Colonic mucosa (tissue), 4 donors: ENCODE results near the gene SUDS3. TPM values are rescaled to one million over a fixed set of nuclear protein-coding genes. Genes with fewer than 3 reads are reported as not detected.
"Not testable (repeated sequence)": the region's sequence is repeated elsewhere in the genome, so short reads cannot be mapped to it uniquely, and the experiment has no call there.

Source experiments
- DNase-seq: peaks from one replicate; pipeline ENCODE4 v3.0.0-alpha.2; 2020
- H3K27ac ChIP-seq: fragments of 200-600 bp; one replicate; pipeline ENCODE4 v1.8.0; 2021
- H3K27me3 ChIP-seq: fragments of 200-600 bp; one replicate; pipeline ENCODE4 v1.8.0; 2021
- H3K36me3 ChIP-seq: fragments of 200-600 bp; one replicate; pipeline ENCODE4 v1.8.0; 2021
- H3K4me1 ChIP-seq: fragments of 200-600 bp; one replicate; pipeline ENCODE4 v1.8.0; 2021; ENCODE audit warnings: mild to moderate bottlenecking
- H3K4me3 ChIP-seq: fragments of 200-600 bp; one replicate; pipeline ENCODE4 v1.8.0; 2021
- H3K9ac ChIP-seq, 2 donors: one replicate each; pipeline ENCODE4 v1.7.0; 2013; ENCODE audit warnings: control low read depth in 2 of 2, low read depth in 2 of 2, low read length in 2 of 2
- H3K9me3 ChIP-seq: fragments of 200-600 bp; one replicate; pipeline ENCODE4 v1.8.0; 2021
- CTCF ChIP-seq: fragments of 200-600 bp; IDR thresholded peaks from one replicate; pipeline ENCODE4 v1.8.0; 2022; ENCODE audit warnings: antibody characterized with exemption, mild to moderate bottlenecking
- intact Hi-C: fragments of 100-400 bp; cut with DNase I; formaldehyde crosslinking; loops from one replicate; pipeline ENCODE4 v1.14.1; 2022
- total RNA-seq, 2 donors: library from RNA; stranded (reverse); fragmentation: NEBNext Ultra II Directional in 1 of 2; extraction: Animal tissue kit (Norgen Biotek cat#: 25700) in 1 of 2; gene quantifications; one replicate each; pipeline ENCODE4 v1.2.1, GENCODE V29; 2021
- donor health status: healthy.
- donor health status: DM: no; HTN: no; CAD: no.
- donor health status: DM: no; HTN: no; CAD: no.

The SUDS3 gene
- total RNA-seq, 2 donors from 2014 or later, result 42.0 to 51.8 TPM

DNA sequence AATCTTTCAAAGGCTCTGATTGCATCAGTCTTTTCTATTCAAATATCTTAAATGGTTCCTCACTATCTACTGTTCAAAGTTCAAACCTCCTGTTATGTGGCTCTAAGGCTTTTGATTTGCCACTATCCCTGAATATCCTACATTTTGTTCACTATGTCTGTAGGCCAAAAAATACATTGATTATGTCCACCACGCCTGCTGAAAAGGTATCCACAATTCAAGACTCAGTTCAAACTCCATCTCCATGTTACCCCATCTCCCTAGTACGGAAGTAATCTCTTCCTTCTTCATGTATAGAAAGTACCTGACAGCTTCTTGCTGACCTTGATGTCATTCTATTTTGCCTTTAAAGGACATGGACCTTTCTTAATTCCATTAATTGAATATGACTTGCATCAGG, 28.4 kb upstream of the SUDS3 start:
- no peak overlapping the region for H3K27ac ChIP-seq
- no peaks in the 10 kb centered on the region for H3K9me3 ChIP-seq
- no peaks in the 10 kb centered on the region for H3K36me3 ChIP-seq
- H3K9ac ChIP-seq, result no peak overlapping the region
- intact Hi-C loops, result no loop called here
- DNase-seq, result no peak
- TF ChIP-seq CTCF, result no peak
- H3K4me3 ChIP-seq, result no peak overlapping the region
- H3K4me1 ChIP-seq, result no peaks in the 10 kb centered on the region
- no peaks in the 10 kb centered on the region for H3K27me3 ChIP-seq

DNA sequence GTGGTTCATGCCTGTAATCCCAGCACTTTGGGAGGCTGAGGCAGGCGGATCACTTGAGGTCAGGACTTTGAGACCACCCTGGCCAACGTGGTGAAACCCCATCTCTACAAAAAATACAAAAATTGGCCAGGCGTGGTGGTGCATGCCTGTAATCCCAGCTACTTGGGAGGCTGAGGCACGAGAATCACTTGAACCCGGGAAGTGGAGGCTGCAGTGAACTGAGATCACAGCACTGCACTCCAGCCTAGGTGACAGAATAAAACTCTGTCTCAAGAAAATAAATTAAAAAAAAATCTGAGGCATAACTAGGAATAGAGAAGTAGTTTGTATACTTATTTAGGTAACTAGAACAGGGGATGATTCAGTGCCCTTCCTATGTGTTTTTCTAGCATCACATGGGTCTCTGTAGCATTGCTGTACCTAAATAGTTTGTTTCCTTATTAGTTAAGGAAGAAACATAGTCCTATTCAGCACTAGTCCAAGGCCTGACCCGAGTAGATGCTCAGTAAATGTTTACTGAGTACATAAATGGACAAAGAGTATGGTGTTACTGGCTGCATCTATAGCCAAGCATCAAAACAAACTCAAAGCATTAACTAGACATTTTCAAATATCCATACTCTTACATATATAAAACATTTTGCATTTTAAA, 25.3 kb upstream of the SUDS3 start:
- H3K27ac ChIP-seq, result no peak overlapping the region
- no peak for TF ChIP-seq CTCF
- no peak overlapping the region for H3K4me3 ChIP-seq
- H3K9ac ChIP-seq, result no peak overlapping the region
- intact Hi-C loops, result no loop called here
- no peak for DNase-seq
- H3K27me3 ChIP-seq, result no peaks in the 10 kb centered on the region
- no peaks in the 10 kb centered on the region for H3K9me3 ChIP-seq
- no peaks in the 10 kb centered on the region for H3K36me3 ChIP-seq
- H3K4me1 ChIP-seq, result no peaks in the 10 kb centered on the region

DNA sequence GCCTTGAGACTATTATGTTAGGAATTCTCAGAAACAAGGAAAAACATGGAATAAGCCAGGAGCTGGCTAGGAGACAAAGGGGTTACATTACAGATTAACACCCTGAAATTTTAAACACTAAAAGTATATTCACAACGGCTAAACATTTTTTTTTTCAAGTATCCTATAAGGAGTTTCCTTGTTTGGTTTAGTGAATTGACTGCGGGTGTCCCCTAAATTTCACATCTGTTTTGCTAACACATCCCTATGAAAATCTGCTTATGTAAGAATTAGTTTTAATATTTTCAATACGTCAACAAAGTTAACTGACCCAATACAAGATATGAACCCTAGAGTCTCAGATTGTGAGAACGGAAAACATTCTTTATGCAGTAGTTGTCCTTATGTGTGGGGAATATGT, 22.6 kb upstream of the SUDS3 start:
- no peak for TF ChIP-seq CTCF
- no peak overlapping the region for H3K4me3 ChIP-seq
- no peaks in the 10 kb centered on the region for H3K9me3 ChIP-seq
- no peaks in the 10 kb centered on the region for H3K4me1 ChIP-seq
- no peaks in the 10 kb centered on the region for H3K27me3 ChIP-seq
- H3K27ac ChIP-seq, result no peak overlapping the region
- H3K9ac ChIP-seq, result no peak overlapping the region
- intact Hi-C loops, result no loop called here
- no peaks in the 10 kb centered on the region for H3K36me3 ChIP-seq
- DNase-seq, result no peak

DNA sequence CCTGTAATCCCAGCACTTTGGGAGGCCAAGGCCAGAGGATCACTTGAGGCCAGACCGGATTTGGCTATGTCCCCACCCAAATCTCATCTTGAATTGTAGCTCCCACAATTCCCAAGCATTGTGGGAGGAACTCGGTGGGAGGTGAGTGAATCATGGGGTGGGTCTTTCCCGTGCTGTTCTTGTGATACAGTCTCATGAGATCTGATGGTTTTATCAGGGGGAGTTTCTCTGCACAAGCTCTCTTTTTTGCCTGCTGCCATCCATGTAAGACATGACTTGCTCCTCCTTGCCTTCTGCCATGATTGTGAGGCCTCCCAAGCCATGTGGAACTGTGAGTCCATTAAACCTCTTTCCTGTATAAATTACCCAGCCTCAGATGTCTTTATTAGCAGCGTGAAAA, 21.9 kb upstream of the SUDS3 start:
- H3K9ac ChIP-seq, intact Hi-C loops, H3K27me3 ChIP-seq, H3K4me1 ChIP-seq, H3K27ac ChIP-seq, DNase-seq, H3K9me3 ChIP-seq, H3K4me3 ChIP-seq, H3K36me3 ChIP-seq: not testable (repeated sequence)

DNA sequence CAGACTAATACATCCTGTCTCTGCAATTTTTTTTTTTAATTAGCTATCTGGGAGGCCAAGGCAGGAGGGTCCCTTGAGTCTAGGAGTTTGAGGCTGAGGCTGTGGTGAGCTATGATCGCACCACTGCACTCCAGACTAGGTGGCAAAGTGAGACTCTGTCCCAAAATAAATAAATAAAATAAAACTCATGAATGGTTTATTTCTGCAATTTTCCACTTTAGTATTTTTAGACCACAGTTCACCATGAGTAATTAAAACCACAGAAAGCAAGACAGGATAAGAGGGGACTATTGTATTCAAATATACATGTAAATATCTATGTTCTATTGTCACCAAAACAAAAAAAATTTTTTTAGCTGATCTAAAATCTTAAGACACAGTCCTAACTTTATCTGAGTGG, 21.5 kb upstream of the SUDS3 start:
- TF ChIP-seq CTCF, result no peak

DNA sequence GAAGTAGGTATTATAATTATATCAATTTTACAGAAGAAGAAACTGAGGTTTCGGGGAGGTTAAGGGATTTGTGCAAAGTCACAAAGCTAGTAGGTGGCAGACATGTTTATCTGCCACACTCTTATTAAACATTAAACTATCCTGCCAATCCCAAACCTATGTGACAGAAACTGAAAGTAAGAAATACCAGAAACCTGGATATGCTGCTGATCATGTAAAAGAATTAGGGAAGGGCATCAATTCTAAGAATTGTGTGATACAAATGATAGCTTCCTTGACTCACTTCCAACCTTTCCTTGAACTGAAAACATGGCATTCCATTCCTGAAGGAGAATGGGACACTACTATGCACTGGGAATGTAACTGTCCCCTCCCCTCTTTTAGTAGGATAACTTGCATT, 20.5 kb upstream of the SUDS3 start:
- DNase-seq, result no peak
- Histone ChIP-seq H3K9me3 (no peaks in the 10 kb centered on the region), H3K36me3 (no peaks in the 10 kb centered on the region), H3K4me1 (no peaks in the 10 kb centered on the region), H3K27me3 (no peaks in the 10 kb centered on the region), H3K4me3 (no peak overlapping the region), H3K27ac (no peak overlapping the region), H3K9ac (no peak overlapping the region)
- TF ChIP-seq CTCF, result no peak
- intact Hi-C loops, result no loop called here

More for the DNA sequence above, 21.5 kb upstream of the SUDS3 start:
- no peaks in the 10 kb centered on the region for H3K36me3 ChIP-seq
- no peak for DNase-seq
- H3K27ac ChIP-seq, result no peak overlapping the region
- H3K4me1 ChIP-seq, result no peaks in the 10 kb centered on the region
- H3K9me3 ChIP-seq, result no peaks in the 10 kb centered on the region
- intact Hi-C loops, result no loop called here
- H3K4me3 ChIP-seq, result no peak overlapping the region
- H3K27me3 ChIP-seq, result no peaks in the 10 kb centered on the region
- H3K9ac ChIP-seq, result no peak overlapping the region
